ENCODE data around the gene ITGB4.

GRCh38 chr17:75685499-75685898 lies 35.8 kb upstream of the ITGB4 start:
- TF ChIP-seq CTCF (IDR thresholded peaks at IDR 0.05; ENCODE audit: low read depth, low read length) (no peak), EZH2phosphoT487 (IDR thresholded peaks at IDR 0.05; ENCODE audit: low read depth) (no peak)

All from OCI-LY3 (cell line).